IMR-90 (cell line): ENCODE measurements around the gene C3orf38. TPM values are rescaled to one million over a fixed set of nuclear protein-coding genes. Genes with fewer than 3 reads are reported as not detected.
A peak's percentile ranks its signal among the peaks of the same experiment; 100 is the strongest.

ENCODE experiments used
- ATAC-seq: fragments of 200-7000 bp; cut with Tn5 transposase; 2 replicates; pipeline ENCODE4 v1.9.1; 2020; ENCODE audit warnings: low read depth, mild to moderate bottlenecking, moderate library complexity
- BruUV-seq: library from RNA; stranded (reverse); fragments of 400-500 nt; replicated peaks from 2 replicates; lab custom pipeline; 2021; lab: Mats Ljungman, UMichigan
- CTCF ChIA-PET: fragments of 300-600 bp; formaldehyde crosslinking; extraction: SDS; loops from one replicate; lab custom pipeline; 2021; ENCODE audit warnings: antibody characterized with exemption; lab: Yijun Ruan, JAX
- POLR2A ChIA-PET: fragments of 300-600 bp; sonication (Branson Sonifier 250); formaldehyde crosslinking; loops from one replicate; lab custom pipeline; 2022; ENCODE audit warnings: antibody characterized with exemption; ENCODE audit not compliant: unreplicated experiment; lab: Charles Lee
- DNase-seq: peaks from one replicate; pipeline ENCODE4 v3.0.0; 2013
- H2AFZ ChIP-seq: replicated peaks from 2 replicates; pipeline ENCODE3; 2013; ENCODE audit warnings: low read length, mild to moderate bottlenecking; ENCODE audit not compliant: poor library complexity
- H2AK5ac ChIP-seq: 2 replicates; pipeline ENCODE4 v1.6.1; 2013; ENCODE audit warnings: low read depth, low read length, inconsistent platforms
- H2AK9ac ChIP-seq: replicated peaks from 2 replicates; pipeline ENCODE3; 2013; ENCODE audit warnings: mild to moderate bottlenecking, low read depth, low read length, moderate library complexity; ENCODE audit not compliant: poor library complexity
- H2BK120ac ChIP-seq: 2 replicates; pipeline ENCODE4 v1.6.1; 2013; ENCODE audit warnings: low read depth, low read length, inconsistent platforms
- H2BK15ac ChIP-seq: 3 replicates; pipeline ENCODE4 v1.6.1; 2013; ENCODE audit warnings: low read depth, low read length, inconsistent platforms
- H2BK20ac ChIP-seq: 2 replicates; pipeline ENCODE4 v1.6.1; 2013; ENCODE audit warnings: low read depth, mild to moderate bottlenecking, inconsistent platforms, low read length, moderate library complexity
- H2BK5ac ChIP-seq: 2 replicates; pipeline ENCODE4 v1.6.1; 2013; ENCODE audit warnings: mild to moderate bottlenecking, low read depth, low read length, inconsistent platforms; ENCODE audit not compliant: poor library complexity, severe bottlenecking
- H3K14ac ChIP-seq: replicated peaks from 2 replicates; pipeline ENCODE4 v1.6.1; 2013; ENCODE audit warnings: low read depth, low read length, inconsistent platforms
- H3K18ac ChIP-seq: 2 replicates; pipeline ENCODE4 v1.6.1; 2013; ENCODE audit warnings: low read depth, low read length, control low read depth
- H3K23ac ChIP-seq: 2 replicates; pipeline ENCODE4 v1.6.1; 2013; ENCODE audit warnings: low read depth, low read length, inconsistent platforms
- H3K27ac ChIP-seq: 2 replicates; pipeline ENCODE4 v1.5.1; 2013; ENCODE audit warnings: mild to moderate bottlenecking, control low read depth, low read length; ENCODE audit not compliant: insufficient read depth
- H3K27me3 ChIP-seq: 2 replicates; pipeline ENCODE4 v1.6.1; 2013; ENCODE audit warnings: low read length; ENCODE audit not compliant: control insufficient read depth, insufficient read depth
- H3K36me3 ChIP-seq: 2 replicates; pipeline ENCODE4 v1.6.1; 2013; ENCODE audit warnings: low read length, mixed read lengths; ENCODE audit not compliant: control insufficient read depth, insufficient read depth
- H3K4ac ChIP-seq: 2 replicates; pipeline ENCODE4 v1.6.1; 2013; ENCODE audit warnings: low read depth, low read length, inconsistent platforms
- H3K4me1 ChIP-seq: 2 replicates; pipeline ENCODE4 v1.6.1; 2013; ENCODE audit warnings: low read length, mixed read lengths; ENCODE audit not compliant: control insufficient read depth, insufficient read depth
- H3K4me2 ChIP-seq: 2 replicates; pipeline ENCODE4 v1.6.1; 2013; ENCODE audit warnings: low read depth, mild to moderate bottlenecking, control low read depth, low read length, moderate library complexity
- H3K4me3 ChIP-seq: 2 replicates; pipeline ENCODE4 v1.5.1; 2013; ENCODE audit warnings: low read depth, mild to moderate bottlenecking, control low read depth, low read length, moderate library complexity; ENCODE audit not compliant: insufficient read depth
- H3K56ac ChIP-seq: 2 replicates; pipeline ENCODE4 v1.6.1; 2013; ENCODE audit warnings: low read length, inconsistent platforms; ENCODE audit not compliant: insufficient read depth; ENCODE audit errors: extremely low read depth
- H3K79me1 ChIP-seq, 2 experiments: 2 replicates each; pipeline ENCODE4 v1.6.1; 2013; ENCODE audit warnings: low read length in 2 of 2, inconsistent platforms in 1 of 2, low read depth in 1 of 2
- H3K9ac ChIP-seq: 2 replicates; pipeline ENCODE4 v1.6.1; 2013; ENCODE audit warnings: low read depth, low read length, control low read depth
- H3K9me1 ChIP-seq: 2 replicates; pipeline ENCODE4 v1.6.1; 2013; ENCODE audit warnings: low read length, inconsistent platforms; ENCODE audit not compliant: insufficient read depth
- H3K9me3 ChIP-seq: 2 replicates; pipeline ENCODE4 v1.6.1; 2013; ENCODE audit warnings: low read length; ENCODE audit not compliant: control insufficient read depth, insufficient read depth
- H4K20me1 ChIP-seq: 2 replicates; pipeline ENCODE4 v1.6.1; 2013; ENCODE audit warnings: low read length, inconsistent platforms; ENCODE audit not compliant: insufficient read depth
- H4K5ac ChIP-seq: 2 replicates; pipeline ENCODE4 v1.6.1; 2013; ENCODE audit warnings: mild to moderate bottlenecking, low read depth, low read length, control low read depth
- H4K8ac ChIP-seq, 2 experiments: 2 replicates each; pipeline ENCODE4 v1.6.1; 2013; ENCODE audit warnings: low read depth in 2 of 2, low read length in 2 of 2, control low read depth in 1 of 2, inconsistent platforms in 1 of 2
- H4K91ac ChIP-seq: 2 replicates; pipeline ENCODE4 v1.6.1; 2013; ENCODE audit warnings: low read depth, low read length, inconsistent platforms; ENCODE audit not compliant: insufficient read depth
- CEBPB ChIP-seq: IDR thresholded peaks from 2 replicates; pipeline ENCODE4 v1.6.1; 2012; ENCODE audit warnings: low read depth, low read length, improper control_type of control experiment
- POLR2A ChIP-seq: IDR thresholded peaks from 2 replicates; pipeline ENCODE4 v1.6.1; 2012; ENCODE audit warnings: mild to moderate bottlenecking, low read depth, low read length
- WGBS, 2 experiments: methylation state at CpG; one replicate each; pipeline versions ENCODE4 v1.1.5 to v1.1.7; 2013; ENCODE audit warnings: missing lambda C conversion rate in 2 of 2; ENCODE audit not compliant: insufficient read length in 1 of 2; ENCODE audit errors: extremely low coverage in 2 of 2; 5-methylcytosine and 5-hydroxymethylcytosine counted together
- dilution Hi-C: fragments of 300-500 bp; cut with HindIII; formaldehyde crosslinking; loops from one replicate; pipeline ENCODE4 v1.14.3; 2018; ENCODE audit warnings: low sequenced_read_pairs; ENCODE audit not compliant: unreplicated experiment
- in situ Hi-C: fragments of 300-500 bp; cut with MboI; formaldehyde crosslinking; loops from 3 replicates; pipeline ENCODE4 v1.14.3; 2019; ENCODE audit warnings: low sequenced_read_pairs, inconsistent platforms, mixed read lengths
- intact Hi-C: fragments of 100-400 bp; cut with micrococcal nuclease; formaldehyde crosslinking; loops from 2 replicates; pipeline ENCODE4 v1.10.0; 2022
- polyA plus RNA-seq, 3 experiments: library from polyadenylated mRNA; depleted of rRNA; stranded (reverse); fragments of >200 nt; gene quantifications; 2 replicates each; pipeline ENCODE4 v1.2.3, GENCODE V29; 2012; ENCODE audit warnings: low replicate concordance in 1 of 3
- total RNA-seq: library from RNA; depleted of rRNA; stranded (reverse); fragments of >200 nt; gene quantifications from 2 replicates; pipeline ENCODE4 v1.2.3, GENCODE V29; 2012

Gene C3orf38
- total and polyA plus RNA-seq, 2 of the 4 experiments (the other 2 are of a cell fraction): 11.1 to 16.7 TPM

- in situ Hi-C loops (no loop called here), dilution Hi-C loops (no loop called here), intact Hi-C loops (no loop called here)
- H3K23ac ChIP-seq: no peak overlapping the region
- no peaks in the 10 kb centered on the region for H3K27me3 ChIP-seq
- H2AK5ac ChIP-seq: no peak overlapping the region
- no peaks in the 10 kb centered on the region for H3K9me1 ChIP-seq
- no peak overlapping the region for H2BK5ac ChIP-seq
- H3K4me1 ChIP-seq: peaks cover 2% of the 10 kb centered on the region; the same call in 1 of the 2 replicates
- H3K9ac ChIP-seq: no peak overlapping the region
- no peak overlapping the region for H3K18ac ChIP-seq
- H4K91ac ChIP-seq: no peak overlapping the region
- ChIA-PET POLR2A (no interaction called here), CTCF (interaction anchor here (1.1 to 1.7 kb wide), 2 partner anchors 21 to 55 kb away, joined by 3 to 4 read pairs; no protein-coding TSS in a partner anchor)
- H3K4me2 ChIP-seq: peak overlapping the region; percentile 84; the same call in 1 of the 2 replicates
- no peak overlapping the region for H2AK9ac ChIP-seq
- no peaks in the 10 kb centered on the region for H3K36me3 ChIP-seq
- H3K4me3 ChIP-seq: no peak overlapping the region
- no TSS peak for BruUV-seq
- H2BK20ac ChIP-seq: no peak overlapping the region
- H3K27ac ChIP-seq: no peak overlapping the region
- no peaks in the 10 kb centered on the region; a peak in 1 of 4 replicates for H3K79me1 ChIP-seq
- TF ChIP-seq CEBPB (peak; percentile 31; the same call in 1 of the 2 replicates), POLR2A (no peak)
- DNase-seq: no peak
- H2AFZ ChIP-seq: no peak overlapping the region
- no peak overlapping the region for H2BK15ac ChIP-seq
- H3K9me3 ChIP-seq: no peaks in the 10 kb centered on the region
- no peaks in the 10 kb centered on the region for H4K20me1 ChIP-seq
- no peak; the same call in 1 of the 2 replicates for ATAC-seq
- no peak overlapping the region for H4K5ac ChIP-seq
- no peak overlapping the region for H3K14ac ChIP-seq
- no peak overlapping the region for H4K8ac ChIP-seq
- no peak overlapping the region for H3K56ac ChIP-seq
- no peak overlapping the region for H2BK120ac ChIP-seq
- no CpG with 5 or more reads among the region's 5 CpGs for WGBS, 2 experiments
- H3K4ac ChIP-seq: no peak overlapping the region
These were observed 18.4 kb downstream of the C3orf38 start for GRCh38 chr3:88168171-88168570.
